Prostate gland (tissue), 2 donors: ENCODE measurements around the gene CLNK. TPM values are rescaled to one million over a fixed set of nuclear protein-coding genes. Genes with fewer than 3 reads are reported as not detected.

ENCODE experiments used
- DNase-seq: peaks from one replicate; pipeline ENCODE4 v3.0.0-alpha.2; 2019; ENCODE audit warnings: low spot score
- H3K27ac ChIP-seq, 2 donors: fragments of 200-600 bp; sonication (generic); 2 replicates each; pipeline ENCODE4 v1.5.1; 2017 to 2019
- H3K27me3 ChIP-seq: fragments of 200-600 bp; sonication (generic); replicated peaks from 2 replicates; pipeline ENCODE4 v1.5.1; 2019; ENCODE audit not compliant: insufficient read depth
- H3K36me3 ChIP-seq, 2 donors: fragments of 200-600 bp; sonication (generic); 1 replicate in 1 of 2; 2 replicates in 1 of 2; pipeline versions ENCODE4 v1.5.1 to v1.8.1; 2017 to 2019
- H3K4me1 ChIP-seq: fragments of 200-600 bp; sonication (generic); replicated peaks from 2 replicates; pipeline ENCODE4 v1.5.1; 2019
- H3K4me3 ChIP-seq, 2 donors: fragments of 200-600 bp; sonication (generic); 2 replicates each; pipeline ENCODE4 v1.5.1; 2017 to 2019
- H3K9me3 ChIP-seq: fragments of 200-600 bp; sonication (generic); 2 replicates; pipeline ENCODE4 v1.5.1; 2017
- POLR2A ChIP-seq: fragments of 450-650 bp; IDR thresholded peaks from one replicate; pipeline ENCODE4 v1.6.1; 2016; ENCODE audit warnings: antibody characterized with exemption, mild to moderate bottlenecking
- POLR2AphosphoS5 ChIP-seq: sonication (generic); formaldehyde crosslinking; IDR thresholded peaks from one replicate; pipeline ENCODE4 v1.6.1; 2017; ENCODE audit warnings: antibody characterized with exemption
- WGBS: methylation state at CpG from one replicate; pipeline ENCODE4 v1.1.5; 2018; 5-methylcytosine and 5-hydroxymethylcytosine counted together
- intact Hi-C: fragments of 100-400 bp; cut with DNase I; formaldehyde crosslinking; loops from one replicate; pipeline ENCODE4 v1.14.2; 2022
- total RNA-seq, 2 donors: library from RNA; depleted of rRNA; stranded (reverse); fragments of >200 nt; gene quantifications; one replicate each; pipeline ENCODE4 v1.1.0, GENCODE V29; 2016
- TF ChIP-seq, protein P1 (sequence below), 4 experiments: fragments of 200-600 bp in 2 of 4; fragments of 450-650 bp in 2 of 4; sonication (generic) in 2 of 4; IDR thresholded peaks; 1 replicate in 3 of 4; 2 replicates in 1 of 4; pipeline ENCODE4 v1.5.1; 2016 to 2019; ENCODE audit warnings: antibody characterized with exemption in 4 of 4, mild to moderate bottlenecking in 2 of 4, moderate library complexity in 2 of 4

Gene CLNK
- total RNA-seq, 2 donors from 2014 or later: not detected

DNA sequence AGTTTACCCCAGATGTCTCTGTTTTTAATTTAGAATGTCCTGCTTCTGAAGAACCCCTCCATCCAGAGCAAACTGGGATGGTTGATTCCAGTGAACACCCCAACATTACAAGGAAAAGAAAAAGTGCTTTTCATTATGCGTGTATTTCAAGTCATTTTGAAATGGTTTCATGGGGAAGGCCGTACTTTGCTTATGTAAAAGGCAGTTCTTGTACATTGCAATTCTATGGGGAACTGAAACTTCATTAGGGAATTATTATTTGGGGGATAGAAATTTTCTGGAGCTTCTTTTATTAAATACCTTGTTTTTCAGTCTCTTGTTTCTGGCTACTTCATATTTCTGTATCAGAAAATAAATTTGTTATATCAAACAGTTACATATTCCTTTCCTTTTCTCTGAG, 130.4 kb downstream of the CLNK start:
- TF ChIP-seq, protein P1, sequence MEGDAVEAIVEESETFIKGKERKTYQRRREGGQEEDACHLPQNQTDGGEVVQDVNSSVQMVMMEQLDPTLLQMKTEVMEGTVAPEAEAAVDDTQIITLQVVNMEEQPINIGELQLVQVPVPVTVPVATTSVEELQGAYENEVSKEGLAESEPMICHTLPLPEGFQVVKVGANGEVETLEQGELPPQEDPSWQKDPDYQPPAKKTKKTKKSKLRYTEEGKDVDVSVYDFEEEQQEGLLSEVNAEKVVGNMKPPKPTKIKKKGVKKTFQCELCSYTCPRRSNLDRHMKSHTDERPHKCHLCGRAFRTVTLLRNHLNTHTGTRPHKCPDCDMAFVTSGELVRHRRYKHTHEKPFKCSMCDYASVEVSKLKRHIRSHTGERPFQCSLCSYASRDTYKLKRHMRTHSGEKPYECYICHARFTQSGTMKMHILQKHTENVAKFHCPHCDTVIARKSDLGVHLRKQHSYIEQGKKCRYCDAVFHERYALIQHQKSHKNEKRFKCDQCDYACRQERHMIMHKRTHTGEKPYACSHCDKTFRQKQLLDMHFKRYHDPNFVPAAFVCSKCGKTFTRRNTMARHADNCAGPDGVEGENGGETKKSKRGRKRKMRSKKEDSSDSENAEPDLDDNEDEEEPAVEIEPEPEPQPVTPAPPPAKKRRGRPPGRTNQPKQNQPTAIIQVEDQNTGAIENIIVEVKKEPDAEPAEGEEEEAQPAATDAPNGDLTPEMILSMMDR (IDR thresholded peaks at IDR 0.05): no peak
- no peak for TF ChIP-seq POLR2AphosphoS5
- no peak for TF ChIP-seq POLR2A

DNA sequence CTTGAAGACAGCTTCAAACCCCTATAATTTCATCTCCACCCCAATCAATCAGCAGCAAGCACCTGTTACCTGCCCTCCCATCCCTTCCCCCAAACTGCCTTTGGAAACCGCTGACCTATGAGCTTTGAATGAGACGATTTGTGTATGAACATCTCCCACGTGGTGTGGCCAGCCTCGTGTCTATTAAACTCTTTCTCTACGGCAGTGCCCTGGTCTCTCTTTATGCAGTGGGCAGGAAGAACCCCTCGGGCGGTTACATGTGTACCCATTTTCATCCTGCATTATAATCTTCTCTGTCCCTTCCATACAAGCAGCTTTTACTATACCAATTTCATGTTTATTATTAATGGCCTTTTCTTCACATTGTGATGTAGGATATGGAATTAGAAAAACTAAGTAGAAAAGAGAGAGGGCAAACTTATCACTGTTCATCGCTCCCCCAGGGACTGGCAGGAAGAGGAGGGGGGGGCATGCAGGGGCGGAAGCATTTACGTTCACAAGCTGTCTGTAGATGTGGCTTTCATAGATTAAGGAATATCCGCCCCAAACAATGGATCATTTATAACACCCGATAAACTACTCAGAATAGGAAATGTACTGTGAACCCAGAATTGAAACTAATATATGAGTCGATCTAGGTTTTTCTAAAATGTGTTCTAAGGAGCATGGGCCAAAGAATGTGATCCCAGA, 131.8 kb downstream of the CLNK start:
- WGBS: 55% methylated on average over 13 of the region's 13 CpGs
- TF ChIP-seq, protein P1 (IDR thresholded peaks at IDR 0.05): no peak
- TF ChIP-seq POLR2AphosphoS5: no peak
- no peak for TF ChIP-seq POLR2A
- intact Hi-C loops: no loop called here
- no peak overlapping the region for H3K4me3 ChIP-seq
- DNase-seq: no peak
- no peaks in the 10 kb centered on the region for H3K9me3 ChIP-seq
- no peak overlapping the region for H3K27ac ChIP-seq
- H3K27me3 ChIP-seq: no peaks in the 10 kb centered on the region
- no peaks in the 10 kb centered on the region for H3K36me3 ChIP-seq
- no peaks in the 10 kb centered on the region for H3K4me1 ChIP-seq

More for the DNA sequence above, 130.4 kb downstream of the CLNK start:
- H3K4me1 ChIP-seq: no peaks in the 10 kb centered on the region
- H3K36me3 ChIP-seq: no peaks in the 10 kb centered on the region
- H3K4me3 ChIP-seq: no peak overlapping the region
- DNase-seq: no peak
- intact Hi-C loops: no loop called here
- 98% methylated on average over 2 of the region's 2 CpGs for WGBS
- H3K9me3 ChIP-seq: no peaks in the 10 kb centered on the region
- H3K27ac ChIP-seq: no peak overlapping the region
- no peaks in the 10 kb centered on the region for H3K27me3 ChIP-seq

DNA sequence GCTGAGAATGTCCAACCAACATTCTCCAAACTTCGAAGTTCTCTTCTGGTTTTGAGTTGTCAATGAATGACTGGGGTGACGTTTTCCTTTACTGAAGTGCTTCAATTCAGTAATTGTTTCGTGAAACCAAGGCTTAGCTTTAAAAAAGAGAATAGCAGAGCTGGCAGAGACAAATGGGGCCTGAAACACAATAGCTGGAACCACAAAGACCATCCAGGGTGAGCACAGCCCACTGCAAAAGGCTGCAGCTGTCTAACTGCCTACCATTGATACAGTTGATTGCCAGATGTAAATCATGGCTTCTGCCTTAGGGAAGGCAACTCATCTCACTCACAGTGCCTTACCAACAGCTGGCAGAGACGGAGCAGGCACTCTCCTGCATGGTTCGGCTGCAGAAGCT, 148.7 kb downstream of the CLNK start:
- Histone ChIP-seq H3K4me1 (no peaks in the 10 kb centered on the region), H3K27ac (no peak overlapping the region), H3K27me3 (no peaks in the 10 kb centered on the region), H3K4me3 (no peak overlapping the region), H3K36me3 (no peaks in the 10 kb centered on the region), H3K9me3 (no peaks in the 10 kb centered on the region)
- DNase-seq: no peak
- intact Hi-C loops: loop anchor here (5.0 kb wide), 1 partner anchor 369 kb away; no protein-coding TSS in a partner anchor
- 74% methylated on average over 5 of the region's 5 CpGs for WGBS
- no peak for TF ChIP-seq POLR2AphosphoS5
- no peak for TF ChIP-seq POLR2A
- TF ChIP-seq, protein P1 (IDR thresholded peaks at IDR 0.05): no peak

DNA sequence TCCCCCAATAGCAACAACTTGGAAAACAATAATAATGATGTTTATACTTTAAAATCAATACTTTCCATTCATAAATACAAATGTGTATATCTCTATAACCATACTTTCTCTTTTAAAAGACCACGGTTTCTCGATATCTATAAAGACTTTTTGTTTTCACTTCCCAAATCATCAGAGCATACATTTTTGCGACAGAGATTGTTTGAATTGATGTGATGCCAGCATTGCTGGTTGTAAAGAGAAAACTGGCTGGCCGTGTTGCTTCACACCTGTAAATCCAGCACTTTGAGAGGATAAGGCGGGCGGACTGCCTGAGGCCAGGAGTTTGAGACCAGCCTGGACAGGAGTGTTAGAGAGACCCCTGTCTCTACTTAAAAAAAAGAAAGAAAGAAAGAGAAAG, 149.7 kb downstream of the CLNK start:
- no peak overlapping the region for H3K27ac ChIP-seq
- H3K4me1 ChIP-seq: no peaks in the 10 kb centered on the region
- no peak overlapping the region for H3K4me3 ChIP-seq
- peak; percentile 53 for DNase-seq
- no peaks in the 10 kb centered on the region for H3K27me3 ChIP-seq
- intact Hi-C loops: loop anchor here (5.0 kb wide), 1 partner anchor 368 kb away; no protein-coding TSS in a partner anchor
- 36% methylated on average over 6 of the region's 6 CpGs for WGBS
- TF ChIP-seq, protein P1 (IDR thresholded peaks at IDR 0.05): no peak
- TF ChIP-seq POLR2AphosphoS5 (peak; percentile 47), POLR2A (no peak)
- H3K9me3 ChIP-seq: no peaks in the 10 kb centered on the region
- no peaks in the 10 kb centered on the region for H3K36me3 ChIP-seq

DNA sequence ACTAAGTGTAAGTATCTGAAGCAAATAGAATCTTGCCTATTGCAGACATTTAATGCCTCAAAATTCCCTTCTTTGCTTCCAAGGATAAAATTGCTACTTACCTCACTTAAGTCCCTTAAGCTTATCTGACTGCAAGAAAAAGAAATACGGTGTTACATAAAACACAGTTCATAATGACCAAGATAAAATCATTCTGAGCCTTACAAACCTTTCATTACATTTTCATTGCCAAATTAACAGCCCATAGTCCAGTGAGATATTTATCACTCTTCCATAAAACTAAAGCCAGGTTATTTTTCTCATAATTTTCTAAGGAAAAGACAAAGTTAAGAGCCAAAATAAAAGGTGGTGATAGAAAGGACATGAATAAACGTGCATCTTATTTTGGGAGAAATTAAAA, 152.4 kb downstream of the CLNK start:
- Histone ChIP-seq H3K36me3 (no peaks in the 10 kb centered on the region), H3K27ac (peak overlapping the region in 1 of 2 donors; percentile 68), H3K4me1 (peaks cover 6% of the 10 kb centered on the region), H3K9me3 (no peaks in the 10 kb centered on the region), H3K27me3 (no peaks in the 10 kb centered on the region), H3K4me3 (no peak overlapping the region)
- intact Hi-C loops: no loop called here
- no peak for TF ChIP-seq POLR2A
- TF ChIP-seq, protein P1 (IDR thresholded peaks at IDR 0.05): no peak
- TF ChIP-seq POLR2AphosphoS5: no peak
- no peak for DNase-seq
- WGBS: 21% methylated on average over 2 of the region's 2 CpGs
